HepG2 (cell line): Measurements from ENCODE around the gene SSNA1. TPM values are rescaled to one million over a fixed set of nuclear protein-coding genes. Genes with fewer than 3 reads are reported as not detected.

Experiments
- ELF3 ChIP-seq: IDR thresholded peaks from 2 replicates; pipeline ENCODE4 v1.6.1; 2016; ENCODE audit warnings: missing genetic modification reagents, missing compliant biosample characterization
- ERF ChIP-seq: IDR thresholded peaks from 2 replicates; pipeline ENCODE4 v1.6.1; 2018; ENCODE audit warnings: missing biosample characterization, missing genetic modification reagents
- KAT8 ChIP-seq: IDR thresholded peaks from 2 replicates; pipeline ENCODE4 v1.6.1; 2016; ENCODE audit warnings: missing genetic modification reagents, missing compliant biosample characterization
- KLF12 ChIP-seq: sonication (generic); formaldehyde crosslinking; IDR thresholded peaks from 2 replicates; pipeline ENCODE4 v1.4.0; 2020; ENCODE audit warnings: missing genetic modification reagents, borderline replicate concordance
- MTF2 ChIP-seq: sonication (generic); formaldehyde crosslinking; IDR thresholded peaks from 2 replicates; pipeline ENCODE4 v1.5.0; 2020; ENCODE audit warnings: missing genetic modification reagents, borderline replicate concordance
- PAX8 ChIP-seq: sonication (generic); formaldehyde crosslinking; IDR thresholded peaks from 2 replicates; pipeline ENCODE4 v1.8.0; 2022; ENCODE audit warnings: mild to moderate bottlenecking, missing genetic modification reagents, borderline replicate concordance
- SIN3A ChIP-seq: IDR thresholded peaks from 2 replicates; pipeline ENCODE4 v1.6.1; 2011; ENCODE audit warnings: low read depth, mild to moderate bottlenecking, control low read depth, low read length, borderline replicate concordance
- SRY ChIP-seq: sonication (generic); formaldehyde crosslinking; IDR thresholded peaks from 2 replicates; pipeline ENCODE4 v1.8.0; 2022; ENCODE audit warnings: mild to moderate bottlenecking, missing genetic modification reagents
- ZNF124 ChIP-seq: sonication (generic); formaldehyde crosslinking; IDR thresholded peaks from 2 replicates; pipeline ENCODE4 v1.4.0; 2020; ENCODE audit warnings: missing genetic modification reagents
- ZNF253 ChIP-seq: sonication (generic); formaldehyde crosslinking; IDR thresholded peaks from 2 replicates; pipeline ENCODE4 v1.8.0; 2022; ENCODE audit warnings: mild to moderate bottlenecking, missing genetic modification reagents, borderline replicate concordance
- polyA plus RNA-seq, 8 experiments: library from polyadenylated mRNA; depleted of rRNA in 3 of 8; stranded (reverse) in 7 of 8; unstranded in 1 of 8; fragments of >200 nt; fragmentation: Illumina TruSeq in 4 of 8; extraction: Trizol in 4 of 8; gene quantifications; 2 replicates each; pipeline versions ENCODE4 v1.2.1 to v1.2.3, GENCODE V29; 2011 to 2016; ENCODE audit warnings: low read depth in 4 of 8, missing spikeins in 1 of 8, mixed read lengths in 1 of 8; ENCODE audit not compliant: insufficient read depth in 1 of 8
- total RNA-seq, 5 experiments: library from RNA; depleted of rRNA; stranded (reverse); fragments of >200 nt; fragmentation: Illumina TruSeq; extraction: Trizol; gene quantifications; 2 replicates each; pipeline ENCODE4 v1.2.3, GENCODE V29; 2016; ENCODE audit warnings: low read depth in 1 of 5
- TF ChIP-seq, protein P1 (sequence below): sonication (generic); formaldehyde crosslinking; IDR thresholded peaks from 2 replicates; pipeline ENCODE4 v1.4.0; 2020; ENCODE audit warnings: missing genetic modification reagents
- TF ChIP-seq, protein P2 (sequence below): sonication (generic); formaldehyde crosslinking; IDR thresholded peaks from 2 replicates; pipeline ENCODE4 v1.4.0; 2020; ENCODE audit warnings: missing genetic modification reagents, borderline replicate concordance
- TF ChIP-seq, protein P3 (sequence below): sonication (generic); formaldehyde crosslinking; IDR thresholded peaks from 2 replicates; pipeline ENCODE4 v1.8.1; 2023; ENCODE audit warnings: mild to moderate bottlenecking, missing genetic modification reagents
- TF ChIP-seq, protein P4 (sequence below): sonication (generic); IDR thresholded peaks from 2 replicates; pipeline ENCODE4 v1.6.1; 2016; ENCODE audit warnings: low read depth, borderline replicate concordance
- TF ChIP-seq, protein P5 (sequence below): sonication (generic); formaldehyde crosslinking; conservative IDR thresholded peaks from 2 replicates; pipeline ENCODE4 v1.4.0; 2020; ENCODE audit warnings: mild to moderate bottlenecking, missing genetic modification reagents, moderate library complexity
- TF ChIP-seq, protein P6 (sequence below): IDR thresholded peaks from 2 replicates; pipeline ENCODE4 v1.4.0; 2020; ENCODE audit warnings: mild to moderate bottlenecking, missing genetic modification reagents

SSNA1 gene
- total and polyA plus RNA-seq, 2 of the 13 experiments (the other 11 are each of a cell fraction or from before 2014, with no cell fraction given), result 35.9 to 49.4 TPM

DNA sequence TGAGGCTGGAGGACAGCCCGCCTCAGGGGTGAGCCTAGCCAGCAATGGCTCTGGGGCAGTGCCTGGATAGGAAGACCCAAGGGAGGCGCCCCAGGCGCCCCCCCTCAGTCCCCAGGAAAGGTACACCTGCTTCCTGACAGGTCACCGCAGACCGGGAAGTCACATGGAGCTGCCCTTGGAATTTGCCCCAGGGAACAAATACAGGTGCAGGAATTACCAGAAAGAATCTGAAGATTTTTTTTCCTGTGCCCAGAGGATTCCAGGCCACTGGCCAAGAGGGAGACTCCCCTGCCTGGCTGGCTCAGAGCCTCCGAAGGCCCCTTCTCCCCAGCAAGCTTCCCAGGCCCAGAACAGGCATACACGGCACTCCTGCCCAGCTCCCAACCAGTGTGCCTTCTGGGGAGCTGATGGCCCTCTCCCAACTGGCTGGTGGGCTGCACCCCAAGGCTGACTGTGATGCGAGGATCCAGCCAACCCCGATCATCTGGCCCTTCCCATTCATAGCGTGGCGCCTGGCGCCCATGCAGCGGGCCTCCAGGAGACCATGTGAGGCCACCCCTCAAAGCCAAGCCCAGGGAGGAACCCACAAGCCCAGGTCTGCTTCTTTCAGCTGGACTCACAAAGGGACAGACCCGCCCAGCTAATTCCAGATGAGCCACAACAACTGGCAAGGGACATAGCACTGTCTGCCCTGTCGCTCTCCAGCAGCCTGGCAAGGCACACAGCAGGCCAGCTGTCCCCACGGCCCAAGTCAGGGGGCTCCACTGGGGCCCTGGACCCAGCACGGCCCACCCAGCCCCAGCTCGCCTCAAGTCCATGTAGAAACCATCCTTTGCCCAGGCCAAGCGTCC lies 9.8 kb downstream of the SSNA1 start (continued):
- TF ChIP-seq KLF12 (CRISPR knock-in tag) (no peak), PAX8 (CRISPR knock-in tag) (no peak), ERF (peak; percentile 69; the same call in 1 of the 2 replicates), MTF2 (CRISPR knock-in tag) (no peak), ZNF253 (CRISPR knock-in tag) (no peak), ZNF124 (CRISPR knock-in tag) (0 out of 2 replicates have a peak, but pooled peaks have one; percentile 21), ELF3 (CRISPR knock-in tag) (peak; percentile 37; the same call in 1 of the 2 replicates), SIN3A (0 out of 2 replicates have a peak, but pooled peaks have one; percentile 51), KAT8 (CRISPR knock-in tag) (peak; percentile 36; the same call in 1 of the 2 replicates), SRY (CRISPR knock-in tag) (0 out of 2 replicates have a peak, but pooled peaks have one; percentile 30)
- TF ChIP-seq, protein P1, sequence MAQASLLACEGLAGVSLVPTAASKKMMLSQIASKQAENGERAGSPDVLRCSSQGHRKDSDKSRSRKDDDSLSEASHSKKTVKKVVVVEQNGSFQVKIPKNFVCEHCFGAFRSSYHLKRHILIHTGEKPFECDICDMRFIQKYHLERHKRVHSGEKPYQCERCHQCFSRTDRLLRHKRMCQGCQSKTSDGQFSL (CRISPR knock-in tag), result peak; percentile 71; the same call in 1 of the 2 replicates
- TF ChIP-seq, protein P2, sequence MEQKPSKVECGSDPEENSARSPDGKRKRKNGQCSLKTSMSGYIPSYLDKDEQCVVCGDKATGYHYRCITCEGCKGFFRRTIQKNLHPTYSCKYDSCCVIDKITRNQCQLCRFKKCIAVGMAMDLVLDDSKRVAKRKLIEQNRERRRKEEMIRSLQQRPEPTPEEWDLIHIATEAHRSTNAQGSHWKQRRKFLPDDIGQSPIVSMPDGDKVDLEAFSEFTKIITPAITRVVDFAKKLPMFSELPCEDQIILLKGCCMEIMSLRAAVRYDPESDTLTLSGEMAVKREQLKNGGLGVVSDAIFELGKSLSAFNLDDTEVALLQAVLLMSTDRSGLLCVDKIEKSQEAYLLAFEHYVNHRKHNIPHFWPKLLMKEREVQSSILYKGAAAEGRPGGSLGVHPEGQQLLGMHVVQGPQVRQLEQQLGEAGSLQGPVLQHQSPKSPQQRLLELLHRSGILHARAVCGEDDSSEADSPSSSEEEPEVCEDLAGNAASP (CRISPR knock-in tag), result peak; percentile 16; the same call in 1 of the 2 replicates
- TF ChIP-seq, protein P3, sequence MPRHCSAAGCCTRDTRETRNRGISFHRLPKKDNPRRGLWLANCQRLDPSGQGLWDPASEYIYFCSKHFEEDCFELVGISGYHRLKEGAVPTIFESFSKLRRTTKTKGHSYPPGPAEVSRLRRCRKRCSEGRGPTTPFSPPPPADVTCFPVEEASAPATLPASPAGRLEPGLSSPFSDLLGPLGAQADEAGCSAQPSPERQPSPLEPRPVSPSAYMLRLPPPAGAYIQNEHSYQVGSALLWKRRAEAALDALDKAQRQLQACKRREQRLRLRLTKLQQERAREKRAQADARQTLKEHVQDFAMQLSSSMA (CRISPR knock-in tag), result no peak
- TF ChIP-seq, protein P4, sequence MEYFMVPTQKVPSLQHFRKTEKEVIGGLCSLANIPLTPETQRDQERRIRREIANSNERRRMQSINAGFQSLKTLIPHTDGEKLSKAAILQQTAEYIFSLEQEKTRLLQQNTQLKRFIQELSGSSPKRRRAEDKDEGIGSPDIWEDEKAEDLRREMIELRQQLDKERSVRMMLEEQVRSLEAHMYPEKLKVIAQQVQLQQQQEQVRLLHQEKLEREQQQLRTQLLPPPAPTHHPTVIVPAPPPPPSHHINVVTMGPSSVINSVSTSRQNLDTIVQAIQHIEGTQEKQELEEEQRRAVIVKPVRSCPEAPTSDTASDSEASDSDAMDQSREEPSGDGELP, result peak; percentile 44; the same call in 1 of the 2 replicates
- TF ChIP-seq, protein P5, sequence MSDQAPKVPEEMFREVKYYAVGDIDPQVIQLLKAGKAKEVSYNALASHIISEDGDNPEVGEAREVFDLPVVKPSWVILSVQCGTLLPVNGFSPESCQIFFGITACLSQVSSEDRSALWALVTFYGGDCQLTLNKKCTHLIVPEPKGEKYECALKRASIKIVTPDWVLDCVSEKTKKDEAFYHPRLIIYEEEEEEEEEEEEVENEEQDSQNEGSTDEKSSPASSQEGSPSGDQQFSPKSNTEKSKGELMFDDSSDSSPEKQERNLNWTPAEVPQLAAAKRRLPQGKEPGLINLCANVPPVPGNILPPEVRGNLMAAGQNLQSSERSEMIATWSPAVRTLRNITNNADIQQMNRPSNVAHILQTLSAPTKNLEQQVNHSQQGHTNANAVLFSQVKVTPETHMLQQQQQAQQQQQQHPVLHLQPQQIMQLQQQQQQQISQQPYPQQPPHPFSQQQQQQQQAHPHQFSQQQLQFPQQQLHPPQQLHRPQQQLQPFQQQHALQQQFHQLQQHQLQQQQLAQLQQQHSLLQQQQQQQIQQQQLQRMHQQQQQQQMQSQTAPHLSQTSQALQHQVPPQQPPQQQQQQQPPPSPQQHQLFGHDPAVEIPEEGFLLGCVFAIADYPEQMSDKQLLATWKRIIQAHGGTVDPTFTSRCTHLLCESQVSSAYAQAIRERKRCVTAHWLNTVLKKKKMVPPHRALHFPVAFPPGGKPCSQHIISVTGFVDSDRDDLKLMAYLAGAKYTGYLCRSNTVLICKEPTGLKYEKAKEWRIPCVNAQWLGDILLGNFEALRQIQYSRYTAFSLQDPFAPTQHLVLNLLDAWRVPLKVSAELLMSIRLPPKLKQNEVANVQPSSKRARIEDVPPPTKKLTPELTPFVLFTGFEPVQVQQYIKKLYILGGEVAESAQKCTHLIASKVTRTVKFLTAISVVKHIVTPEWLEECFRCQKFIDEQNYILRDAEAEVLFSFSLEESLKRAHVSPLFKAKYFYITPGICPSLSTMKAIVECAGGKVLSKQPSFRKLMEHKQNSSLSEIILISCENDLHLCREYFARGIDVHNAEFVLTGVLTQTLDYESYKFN (CRISPR knock-in tag), result 0 out of 2 replicates have a peak, but pooled peaks have one; percentile 22
- TF ChIP-seq, protein P6, sequence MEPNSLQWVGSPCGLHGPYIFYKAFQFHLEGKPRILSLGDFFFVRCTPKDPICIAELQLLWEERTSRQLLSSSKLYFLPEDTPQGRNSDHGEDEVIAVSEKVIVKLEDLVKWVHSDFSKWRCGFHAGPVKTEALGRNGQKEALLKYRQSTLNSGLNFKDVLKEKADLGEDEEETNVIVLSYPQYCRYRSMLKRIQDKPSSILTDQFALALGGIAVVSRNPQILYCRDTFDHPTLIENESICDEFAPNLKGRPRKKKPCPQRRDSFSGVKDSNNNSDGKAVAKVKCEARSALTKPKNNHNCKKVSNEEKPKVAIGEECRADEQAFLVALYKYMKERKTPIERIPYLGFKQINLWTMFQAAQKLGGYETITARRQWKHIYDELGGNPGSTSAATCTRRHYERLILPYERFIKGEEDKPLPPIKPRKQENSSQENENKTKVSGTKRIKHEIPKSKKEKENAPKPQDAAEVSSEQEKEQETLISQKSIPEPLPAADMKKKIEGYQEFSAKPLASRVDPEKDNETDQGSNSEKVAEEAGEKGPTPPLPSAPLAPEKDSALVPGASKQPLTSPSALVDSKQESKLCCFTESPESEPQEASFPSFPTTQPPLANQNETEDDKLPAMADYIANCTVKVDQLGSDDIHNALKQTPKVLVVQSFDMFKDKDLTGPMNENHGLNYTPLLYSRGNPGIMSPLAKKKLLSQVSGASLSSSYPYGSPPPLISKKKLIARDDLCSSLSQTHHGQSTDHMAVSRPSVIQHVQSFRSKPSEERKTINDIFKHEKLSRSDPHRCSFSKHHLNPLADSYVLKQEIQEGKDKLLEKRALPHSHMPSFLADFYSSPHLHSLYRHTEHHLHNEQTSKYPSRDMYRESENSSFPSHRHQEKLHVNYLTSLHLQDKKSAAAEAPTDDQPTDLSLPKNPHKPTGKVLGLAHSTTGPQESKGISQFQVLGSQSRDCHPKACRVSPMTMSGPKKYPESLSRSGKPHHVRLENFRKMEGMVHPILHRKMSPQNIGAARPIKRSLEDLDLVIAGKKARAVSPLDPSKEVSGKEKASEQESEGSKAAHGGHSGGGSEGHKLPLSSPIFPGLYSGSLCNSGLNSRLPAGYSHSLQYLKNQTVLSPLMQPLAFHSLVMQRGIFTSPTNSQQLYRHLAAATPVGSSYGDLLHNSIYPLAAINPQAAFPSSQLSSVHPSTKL (CRISPR knock-in tag), result peak; percentile 49; the same call in 1 of the 2 replicates
